GM19025 (cell line): ENCODE measurements around the gene POU3F3.

Experiments used
- ATAC-seq: cut with Tn5 transposase; IDR thresholded peaks from one replicate; pipeline ENCODE4 v1.9.1; 2021; ENCODE audit warnings: mild to moderate bottlenecking, low read depth, moderate library complexity; ENCODE audit not compliant: unreplicated experiment

The POU3F3 gene

DNA sequence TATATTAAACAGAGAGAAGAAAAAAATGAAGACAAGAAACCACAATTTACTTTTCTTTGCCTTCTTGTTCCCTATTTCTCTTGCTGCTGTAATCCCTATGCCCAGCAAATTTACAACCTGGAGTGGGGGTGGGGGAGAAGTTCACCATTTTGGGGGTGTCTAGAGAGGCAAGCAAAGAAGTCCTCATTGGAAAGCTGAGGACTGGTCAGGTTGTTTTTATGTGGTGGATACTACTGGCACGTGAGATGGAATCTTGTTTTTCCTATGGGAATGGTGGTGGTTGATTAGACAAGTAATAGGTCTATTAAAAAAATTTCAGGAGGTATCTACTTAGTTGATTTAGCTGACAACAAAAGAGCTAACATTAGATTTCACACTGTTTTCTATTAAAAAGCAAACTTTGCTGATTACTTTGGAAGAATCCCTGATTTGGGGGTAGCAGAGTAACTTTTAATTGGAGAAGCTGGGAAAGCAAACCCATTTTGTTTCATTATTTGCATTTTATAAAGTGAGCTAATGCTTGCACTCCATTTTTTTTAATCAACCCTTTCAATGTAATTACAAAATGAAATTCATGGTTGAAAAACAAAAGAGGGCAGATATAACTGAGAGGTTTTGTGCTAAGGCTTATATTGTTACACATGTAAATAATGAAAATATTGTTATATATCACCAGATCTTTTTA, 6.0 kb downstream of the POU3F3 start:
- no peak for ATAC-seq

GRCh38 chr2:104860451-104860790, 6.5 kb downstream of the POU3F3 start:
- ATAC-seq: no peak

DNA sequence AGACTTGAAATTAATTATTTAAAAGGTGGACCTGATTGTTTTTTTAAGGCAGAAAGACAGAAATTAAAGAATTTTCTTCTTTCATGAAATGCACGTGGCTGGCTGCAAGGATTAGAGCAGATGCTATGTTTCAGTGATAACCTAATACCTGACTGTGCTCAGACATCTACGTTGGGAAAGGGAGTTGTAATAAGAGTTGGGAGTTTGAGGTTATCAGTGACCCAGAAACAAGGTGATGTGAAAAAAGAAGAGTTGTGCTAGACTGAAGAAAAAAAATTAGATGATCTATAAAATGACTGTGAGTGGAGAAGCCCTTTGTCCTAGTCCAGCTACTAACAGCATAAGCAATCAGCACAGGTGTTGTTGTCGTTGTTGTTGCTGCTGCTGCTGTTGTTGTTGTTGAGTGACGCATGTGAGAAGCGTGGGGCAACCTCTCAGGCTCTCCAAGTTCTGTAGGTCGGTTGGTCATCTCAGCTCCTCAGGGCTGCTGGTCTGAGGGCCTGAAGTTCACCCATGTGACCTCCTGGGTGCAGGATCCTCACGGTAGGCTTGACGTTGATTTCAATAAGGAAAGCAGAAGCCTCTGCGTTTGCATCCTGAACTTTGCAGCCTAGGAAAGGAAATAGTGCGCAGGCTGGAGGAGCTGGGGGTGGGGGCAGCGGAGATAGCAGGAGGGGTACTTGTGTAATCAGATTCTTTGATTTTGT, 7.6 kb downstream of the POU3F3 start:
- ATAC-seq: no peak

GRCh38 chr2:104862058-104862941, 8.4 kb downstream of the POU3F3 start:
- ATAC-seq: no peak

DNA sequence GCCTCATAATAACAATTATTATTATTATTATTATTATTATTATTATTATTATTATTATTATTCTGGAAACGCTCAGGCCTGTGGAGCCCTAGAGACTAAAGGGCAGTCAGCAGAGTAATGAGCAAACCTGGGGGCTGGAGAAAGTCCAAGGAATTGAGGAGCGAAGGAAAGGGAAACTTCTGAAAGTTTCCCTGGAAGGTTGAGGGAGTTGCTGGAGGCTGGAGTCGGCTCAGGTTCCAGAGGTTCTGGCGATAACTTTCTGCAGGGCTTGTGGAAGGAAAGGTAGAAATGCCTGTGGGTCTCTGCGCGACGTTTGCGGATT, 9.2 kb downstream of the POU3F3 start:
- no peak for ATAC-seq

DNA sequence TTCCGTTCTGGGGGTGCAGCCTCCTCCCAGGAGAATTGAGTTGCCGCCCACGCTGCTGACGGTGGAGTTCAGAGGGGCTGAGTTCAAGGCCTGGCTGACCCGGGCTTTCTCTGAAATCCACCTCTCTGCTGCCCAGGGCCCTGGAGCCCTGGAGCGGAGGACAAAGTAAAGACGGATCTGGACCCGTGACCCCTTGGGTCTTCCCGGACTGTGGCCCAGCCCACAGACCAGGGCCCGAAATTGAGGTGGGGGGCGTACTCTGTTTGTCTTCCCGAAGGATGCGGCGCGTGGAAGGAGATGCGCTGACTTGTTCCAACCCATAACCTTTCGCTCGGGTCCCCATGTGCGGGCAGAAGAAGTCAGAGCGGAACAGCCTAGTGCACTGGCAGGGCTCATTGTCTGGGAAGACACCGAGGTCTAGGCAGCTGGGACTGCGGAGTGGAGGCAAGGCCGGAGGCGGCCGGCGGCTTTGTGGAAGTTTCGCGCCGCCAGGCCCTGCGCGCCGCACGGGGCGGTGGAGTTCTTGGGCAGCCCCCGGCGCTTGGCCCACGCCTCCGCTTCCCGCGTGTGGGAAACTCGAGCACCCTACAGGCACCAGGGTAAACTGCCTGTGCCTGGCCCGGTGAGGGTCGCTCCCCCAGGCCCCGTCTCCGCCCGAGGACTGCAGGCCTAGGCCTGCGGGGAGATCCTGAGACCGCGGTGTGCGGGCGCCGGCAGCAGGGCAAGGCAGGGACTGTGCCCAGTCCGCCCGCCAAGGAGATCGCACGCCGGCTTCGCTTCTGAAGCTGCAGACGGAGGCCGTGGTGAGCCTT, 9.8 kb downstream of the POU3F3 start:
- ATAC-seq: no peak

DNA sequence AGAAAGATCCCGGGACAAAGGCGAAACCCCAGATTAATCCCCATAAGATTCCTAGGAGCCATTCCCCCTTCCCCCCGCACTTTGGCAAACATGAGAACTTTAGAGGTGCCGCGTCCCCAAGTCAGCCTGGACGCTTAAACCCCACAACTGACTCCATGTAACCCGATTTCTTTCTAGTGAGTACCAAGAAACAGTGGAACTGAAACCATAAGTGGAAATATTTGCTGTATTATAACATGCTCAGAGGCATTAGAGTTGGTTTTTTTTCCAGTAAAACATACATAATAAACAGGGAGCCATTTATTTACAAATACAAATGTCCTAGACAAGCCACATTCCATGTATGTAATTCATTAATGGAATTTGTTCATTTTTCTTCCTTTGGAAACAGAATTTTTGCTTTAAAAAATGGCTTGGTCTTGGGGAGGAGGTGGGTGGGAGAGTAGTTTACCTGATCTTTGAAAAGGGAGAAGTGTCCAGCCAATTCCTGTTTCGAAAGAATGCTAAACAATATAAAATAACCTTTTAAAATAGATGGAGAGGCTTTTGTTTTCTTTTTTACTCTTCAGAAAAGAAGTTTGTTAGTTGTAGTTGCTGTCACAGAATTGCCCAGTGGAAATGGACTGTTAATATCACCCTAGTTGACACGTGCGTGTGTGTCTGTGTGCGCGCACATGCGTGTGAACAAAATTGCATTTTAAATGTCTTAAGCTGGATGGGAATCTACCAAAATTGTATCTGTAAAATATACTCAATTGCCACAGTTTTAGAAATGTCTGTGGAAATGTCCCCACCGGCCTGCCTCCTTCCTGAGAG, 10.6 kb downstream of the POU3F3 start:
- no peak for ATAC-seq

- ATAC-seq: no peak
These were observed 11.2 kb downstream of the POU3F3 start for GRCh38 chr2:104865096-104865470.

DNA sequence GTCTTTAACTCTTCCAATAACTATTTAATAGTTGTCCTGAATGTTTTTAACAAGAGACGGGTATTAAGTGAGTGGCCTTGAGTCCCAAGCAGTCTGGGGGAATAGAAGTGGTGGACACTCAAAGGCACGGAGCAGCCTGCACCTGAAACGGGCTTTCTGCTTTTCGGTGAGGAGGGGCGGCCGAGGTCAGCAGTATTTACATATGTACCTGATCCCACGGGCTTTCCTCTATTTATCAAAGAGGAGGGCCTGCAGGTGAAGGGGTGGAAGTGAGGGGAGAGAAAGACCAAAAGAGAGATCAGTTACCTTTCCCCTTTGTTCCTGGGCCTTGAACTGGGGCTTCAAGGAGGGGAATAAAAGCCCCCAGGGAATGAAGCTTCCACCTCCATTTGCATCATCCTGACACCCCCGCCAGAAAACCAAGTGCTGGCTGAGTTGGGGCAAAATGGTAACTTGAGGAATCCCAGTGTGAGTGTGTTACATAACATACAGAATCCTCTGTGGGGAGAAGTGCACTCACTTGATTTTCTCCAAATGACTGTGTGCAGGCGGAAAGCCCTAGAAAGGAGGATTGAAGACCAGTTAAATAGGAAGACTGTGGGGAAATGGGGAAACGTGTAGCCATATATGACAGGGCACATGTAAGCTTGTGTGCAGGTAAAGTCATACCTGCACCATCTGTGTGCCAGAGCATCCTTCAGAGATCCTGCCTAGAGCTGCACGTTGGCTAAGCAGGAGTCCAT, 12.4 kb downstream of the POU3F3 start:
- ATAC-seq: no peak

GRCh38 chr2:104866883-104867812, 13.2 kb downstream of the POU3F3 start:
- no peak for ATAC-seq

GRCh38 chr2:104867813-104868504, 14.0 kb downstream of the POU3F3 start:
- ATAC-seq: no peak

DNA sequence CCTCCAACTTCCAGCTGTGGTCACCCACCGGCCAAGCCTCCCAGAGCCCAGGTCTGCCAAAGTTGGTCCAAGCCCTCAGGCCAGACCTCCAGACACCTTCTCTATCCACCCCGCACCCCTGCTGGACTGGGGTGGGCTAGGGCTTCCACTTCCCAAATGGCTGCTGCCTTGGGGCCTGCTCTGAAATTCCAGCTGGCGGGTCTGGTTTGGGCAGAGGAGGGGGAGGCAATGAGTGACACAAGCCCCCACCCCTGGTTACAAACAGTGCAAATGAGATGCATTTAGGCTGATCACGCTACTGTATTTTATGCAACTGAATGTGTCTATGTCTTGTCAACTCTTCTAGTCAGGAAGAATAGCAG, 14.6 kb downstream of the POU3F3 start:
- no peak for ATAC-seq

DNA sequence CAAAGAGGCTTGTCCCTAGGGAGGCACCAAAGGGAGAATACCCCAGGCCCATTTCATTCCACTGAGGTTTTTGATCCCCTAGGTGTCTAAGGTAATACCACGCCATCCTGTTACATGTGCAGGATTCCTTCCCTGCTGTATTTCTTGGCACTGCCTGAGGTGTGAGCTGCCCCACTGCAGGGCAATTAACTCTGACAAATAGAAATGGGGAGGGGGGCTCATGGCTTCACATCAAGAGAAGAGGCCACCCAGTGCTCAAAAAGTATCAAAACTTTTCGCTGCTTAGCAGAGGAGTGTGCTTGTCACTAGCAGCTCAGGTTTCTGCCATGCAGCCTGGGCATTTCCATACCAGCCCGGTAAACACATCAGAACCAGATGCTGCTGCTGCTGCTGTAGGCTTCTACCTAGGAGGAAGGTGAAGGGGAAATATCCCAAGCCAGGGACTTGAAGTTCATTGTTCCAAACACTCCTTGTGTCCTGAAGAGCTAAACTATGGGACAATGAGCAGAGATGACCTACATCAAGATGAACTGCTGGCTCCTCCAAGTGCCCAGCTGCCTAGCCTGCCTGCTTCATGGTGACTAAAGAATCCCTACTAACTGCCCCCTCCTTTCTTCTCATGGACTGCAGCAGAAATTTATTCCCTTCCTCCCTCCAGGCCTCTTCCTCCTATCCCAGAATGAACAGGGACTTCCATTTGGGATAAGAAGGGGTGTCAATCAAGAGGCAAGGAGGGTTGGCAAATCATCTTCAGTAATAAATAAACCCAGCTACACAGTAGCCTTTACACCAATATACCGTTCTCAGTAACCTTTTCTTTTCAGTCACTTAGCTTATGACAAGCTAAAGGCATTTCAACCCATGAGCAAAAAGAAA, 16.4 kb downstream of the POU3F3 start:
- ATAC-seq: no peak

DNA sequence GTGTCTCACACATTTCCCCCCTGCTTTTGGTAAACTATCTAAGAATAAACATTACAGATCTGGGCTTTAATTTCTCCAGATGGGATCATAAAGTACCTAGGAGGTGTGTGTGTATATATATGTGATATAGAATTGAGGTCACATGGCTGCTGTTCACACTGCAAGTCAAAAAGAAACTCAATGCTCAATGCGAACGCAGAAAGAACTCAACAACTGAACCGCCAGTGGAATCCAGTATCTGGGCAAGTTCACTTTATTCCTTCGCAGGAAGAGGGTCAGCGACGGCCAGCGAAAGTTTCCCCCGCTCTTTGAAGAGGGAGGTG, 17.7 kb downstream of the POU3F3 start:
- no peak for ATAC-seq

- no peak for ATAC-seq
These were observed 18.3 kb downstream of the POU3F3 start for GRCh38 chr2:104871972-104872865.
